ENCODE data around the gene AAK1. TPM values are rescaled to one million over a fixed set of nuclear protein-coding genes. Genes with fewer than 3 reads are reported as not detected.

The AAK1 gene
- polyA plus RNA-seq, 1 donor from 2014 or later: 26.7 TPM

- Histone ChIP-seq H2AFZ (ENCODE audit: low read depth, low read length) (no peak overlapping the region), H3K79me2 (replicated peaks; ENCODE audit: insufficient read depth, low read length) (no peaks in the 10 kb centered on the region), H4K20me1 (ENCODE audit: insufficient read depth) (no peaks in the 10 kb centered on the region), H3K36me3 (ENCODE audit: insufficient read depth, low read length) (no peaks in the 10 kb centered on the region), H3F3A (ENCODE audit: insufficient read depth, low read length, poor library complexity, severe bottlenecking) (no peaks in the 10 kb centered on the region), H3K9ac (ENCODE audit: low read length) (no peak overlapping the region), H3K9me3 (ENCODE audit: low read length) (no peaks in the 10 kb centered on the region), H3K4me3 (ENCODE audit: low read length) (no peak overlapping the region), H3K27me3 (ENCODE audit: insufficient read depth, low read depth, low read length) (no peaks in the 10 kb centered on the region), H3K27ac (ENCODE audit: low read length) (no peak overlapping the region), H3K9me2 (ENCODE audit: insufficient read depth, low read length) (no peaks in the 10 kb centered on the region), H3K4me2 (ENCODE audit: low read length) (no peak overlapping the region)
- TF ChIP-seq SMC3 (conservative IDR thresholded peaks at IDR 0.05; ENCODE audit: poor library complexity): no peak
- TF ChIP-seq EZH2 (IDR thresholded peaks at IDR 0.05; ENCODE audit: borderline replicate concordance, insufficient read depth, low read length, poor library complexity, severe bottlenecking): no peak
- no peak for TF ChIP-seq RAD21 (conservative IDR thresholded peaks at IDR 0.05)
- no peak for TF ChIP-seq TAF1 (IDR thresholded peaks at IDR 0.05; ENCODE audit: low read depth)
- TF ChIP-seq POLR2AphosphoS5 (IDR thresholded peaks at IDR 0.05): no peak
- no peak for TF ChIP-seq REST (IDR thresholded peaks at IDR 0.05; ENCODE audit: borderline replicate concordance)
- no peak for TF ChIP-seq CTCF (IDR thresholded peaks at IDR 0.05; ENCODE audit: poor library complexity, severe bottlenecking)
- no peak for TF ChIP-seq EP300 (conservative IDR thresholded peaks at IDR 0.05; ENCODE audit: poor library complexity, severe bottlenecking)
- no peak for TF ChIP-seq MXI1 (conservative IDR thresholded peaks at IDR 0.05; ENCODE audit: poor library complexity, severe bottlenecking)
Observed at GRCh38 chr2:69544951-69545350, 98.6 kb downstream of the AAK1 start.

GRCh38 chr2:69539549-69539908 is 104.0 kb downstream of the AAK1 start:
- H4K20me1 ChIP-seq (ENCODE audit: insufficient read depth): no peaks in the 10 kb centered on the region
- H3K9ac ChIP-seq (ENCODE audit: low read length): no peak overlapping the region
- no peak overlapping the region for H3K4me3 ChIP-seq (ENCODE audit: low read length)
- no peaks in the 10 kb centered on the region for H3K9me3 ChIP-seq (ENCODE audit: low read length)
- no peaks in the 10 kb centered on the region for H3K9me2 ChIP-seq (ENCODE audit: insufficient read depth, low read length)
- H3K27me3 ChIP-seq (ENCODE audit: insufficient read depth, low read depth, low read length): no peaks in the 10 kb centered on the region
- no peak overlapping the region for H3K4me2 ChIP-seq (ENCODE audit: low read length)
- no peak overlapping the region for H3K27ac ChIP-seq (ENCODE audit: low read length)
- no peak overlapping the region for H2AFZ ChIP-seq (ENCODE audit: low read depth, low read length)
- H3F3A ChIP-seq (ENCODE audit: insufficient read depth, low read length, poor library complexity, severe bottlenecking): no peaks in the 10 kb centered on the region
- TF ChIP-seq TAF1 (IDR thresholded peaks at IDR 0.05; ENCODE audit: low read depth): no peak
- TF ChIP-seq SMC3 (conservative IDR thresholded peaks at IDR 0.05; ENCODE audit: poor library complexity): no peak
- no peak for TF ChIP-seq RAD21 (conservative IDR thresholded peaks at IDR 0.05)
- TF ChIP-seq REST (IDR thresholded peaks at IDR 0.05; ENCODE audit: borderline replicate concordance): no peak
- no peak for TF ChIP-seq EP300 (conservative IDR thresholded peaks at IDR 0.05; ENCODE audit: poor library complexity, severe bottlenecking)
- no peak for TF ChIP-seq EZH2 (IDR thresholded peaks at IDR 0.05; ENCODE audit: borderline replicate concordance, insufficient read depth, low read length, poor library complexity, severe bottlenecking)
- TF ChIP-seq CTCF (IDR thresholded peaks at IDR 0.05; ENCODE audit: poor library complexity, severe bottlenecking): no peak
- no peak for TF ChIP-seq MXI1 (conservative IDR thresholded peaks at IDR 0.05; ENCODE audit: poor library complexity, severe bottlenecking)
- no peak for TF ChIP-seq POLR2AphosphoS5 (IDR thresholded peaks at IDR 0.05)
- H3K36me3 ChIP-seq (ENCODE audit: insufficient read depth, low read length): no peaks in the 10 kb centered on the region
- no peaks in the 10 kb centered on the region for H3K79me2 ChIP-seq (replicated peaks; ENCODE audit: insufficient read depth, low read length)

Data from neural cell (in vitro differentiated cells).